GM19452 (cell line): ENCODE measurements around the gene LONP1.
"Not testable (repeated sequence)": the region's sequence is repeated elsewhere in the genome, so short reads cannot be mapped to it uniquely, and the experiment has no call there.

Source experiments
- ATAC-seq: cut with Tn5 transposase; IDR thresholded peaks from one replicate; pipeline ENCODE4 v1.9.1; 2021; ENCODE audit not compliant: unreplicated experiment

Gene LONP1

GRCh38 chr19:5693195-5694166, 26.5 kb downstream of the LONP1 start:
- ATAC-seq: no peak

GRCh38 chr19:5692723-5693194, 27.2 kb downstream of the LONP1 start:
- ATAC-seq: no peak

- ATAC-seq: no peak
Observed at GRCh38 chr19:5691822-5692722, 27.9 kb downstream of the LONP1 start.

GRCh38 chr19:5690955-5691821, 28.8 kb downstream of the LONP1 start:
- no peak for ATAC-seq

- peak; percentile 39 for ATAC-seq
Observed at GRCh38 chr19:5690125-5690954, 29.6 kb downstream of the LONP1 start, which contains the start of gene RPL36. TSS of gene RPL36 (plus strand) at chr19:5690295. CDS start at chr19:5690508, 213 bp downstream.

GRCh38 chr19:5688262-5688881, 31.6 kb downstream of the LONP1 start:
- ATAC-seq: not testable (repeated sequence)

GRCh38 chr19:5687360-5688198, 32.4 kb downstream of the LONP1 start:
- ATAC-seq: no peak

GRCh38 chr19:5686647-5687359, 33.1 kb downstream of the LONP1 start:
- ATAC-seq: peak; percentile 51

GRCh38 chr19:5686326-5686646, 33.7 kb downstream of the LONP1 start:
- ATAC-seq: no peak

GRCh38 chr19:5684694-5685430, 35.1 kb downstream of the LONP1 start:
- ATAC-seq: no peak

GRCh38 chr19:5683177-5683886, 36.6 kb downstream of the LONP1 start:
- ATAC-seq: no peak

- ATAC-seq: no peak
Observed at GRCh38 chr19:5682107-5682482, 37.9 kb downstream of the LONP1 start.

GRCh38 chr19:5681391-5682106, 38.4 kb downstream of the LONP1 start:
- ATAC-seq: no peak

- ATAC-seq: peak; percentile 86
Observed at GRCh38 chr19:5680437-5681368, 39.2 kb downstream of the LONP1 start, which contains the start of the genes HSD11B1L and MICOS13. TSS of gene HSD11B1L (plus strand) at chr19:5681027. CDS start at chr19:5684833, 3,806 bp downstream. TSS of gene MICOS13 (minus strand) at chr19:5680516. CDS start at chr19:5680486, 30 bp downstream.

GRCh38 chr19:5680084-5680436, 39.9 kb downstream of the LONP1 start:
- ATAC-seq: no peak
